CD4-positive, alpha-beta memory T cell (primary cell): ENCODE measurements around the gene ZNF627. TPM values are rescaled to one million over a fixed set of nuclear protein-coding genes. Genes with fewer than 3 reads are reported as not detected.

ENCODE experiments used
- CTCF ChIA-PET: fragments of 350-600 bp; sonication (Branson Sonifier 250); formaldehyde crosslinking; loops from one replicate; lab custom pipeline; 2021; ENCODE audit warnings: inconsistent platforms; ENCODE audit not compliant: partially characterized antibody; lab: Charles Lee
- POLR2A ChIA-PET: fragments of 350-600 bp; sonication (Branson Sonifier 250); formaldehyde crosslinking; loops from one replicate; lab custom pipeline; 2021; ENCODE audit not compliant: partially characterized antibody; lab: Charles Lee
- DNase-seq, 5 donors: peaks; one replicate each; pipeline versions ENCODE4 v3.0.0 to v3.0.0-alpha.2; 2020 to 2022; ENCODE audit warnings: mixed read lengths in 1 of 5
- H3K27ac ChIP-seq: one replicate; pipeline ENCODE4 v1.7.0; 2013; ENCODE audit warnings: low read depth, low read length
- H3K27me3 ChIP-seq: 2 replicates; pipeline ENCODE4 v1.7.0; 2013; ENCODE audit warnings: mild to moderate bottlenecking, low read length, moderate library complexity; ENCODE audit not compliant: insufficient read depth
- H3K36me3 ChIP-seq: 2 replicates; pipeline ENCODE4 v1.7.0; 2013; ENCODE audit warnings: mild to moderate bottlenecking, low read length, moderate library complexity; ENCODE audit not compliant: insufficient read depth
- H3K4me1 ChIP-seq: 2 replicates; pipeline ENCODE4 v1.7.0; 2013; ENCODE audit warnings: mild to moderate bottlenecking, low read length, moderate library complexity; ENCODE audit not compliant: insufficient read depth
- H3K4me3 ChIP-seq, 2 donors: one replicate each; pipeline ENCODE4 v1.7.0; 2013; ENCODE audit warnings: low read length in 2 of 2, mild to moderate bottlenecking in 1 of 2
- H3K9me3 ChIP-seq, 2 donors: one replicate each; pipeline ENCODE4 v1.7.0; 2013; ENCODE audit warnings: low read length in 2 of 2, control low read depth in 1 of 2; ENCODE audit not compliant: control insufficient read depth in 1 of 2
- H3K27ac Mint-ChIP-seq, 7 donors: one replicate each; pipeline ENCODE4 v1.8.0; 2020 to 2021; ENCODE audit warnings: mixed read lengths in 7 of 7, mild to moderate bottlenecking in 6 of 7, inconsistent platforms in 3 of 7, moderate library complexity in 3 of 7
- H3K27me3 Mint-ChIP-seq, 2 donors: one replicate each; pipeline ENCODE4 v1.8.0; 2020 to 2021; ENCODE audit warnings: mixed read lengths in 2 of 2
- H3K36me3 Mint-ChIP-seq, 2 donors: one replicate each; pipeline ENCODE4 v1.8.0; 2020 to 2021; ENCODE audit warnings: mixed read lengths in 2 of 2, inconsistent platforms in 1 of 2, mild to moderate bottlenecking in 1 of 2
- H3K4me1 Mint-ChIP-seq, 4 donors: one replicate each; pipeline ENCODE4 v1.8.0; 2020 to 2021; ENCODE audit warnings: mixed read lengths in 4 of 4, mild to moderate bottlenecking in 1 of 4
- H3K4me3 Mint-ChIP-seq, 8 donors: one replicate each; pipeline ENCODE4 v1.8.0; 2020 to 2021; ENCODE audit warnings: mixed read lengths in 8 of 8, mild to moderate bottlenecking in 7 of 8, moderate library complexity in 6 of 8, inconsistent platforms in 3 of 8
- H3K9me3 Mint-ChIP-seq, 8 donors: one replicate each; pipeline ENCODE4 v1.8.0; 2020 to 2021; ENCODE audit warnings: mixed read lengths in 8 of 8, mild to moderate bottlenecking in 5 of 8, inconsistent platforms in 3 of 8, moderate library complexity in 1 of 8
- intact Hi-C: fragments of 100-400 bp; cut with micrococcal nuclease; formaldehyde crosslinking; loops from one replicate; pipeline ENCODE4 v1.15.1; 2023
- polyA plus RNA-seq, 2 donors: library from polyadenylated mRNA; unstranded; fragments of 300-500 nt; fragmentation: Illumina TruSeq; gene quantifications; one replicate each; pipeline ENCODE4 v1.2.3, GENCODE V29; 2021
- total RNA-seq, 2 experiments: library from RNA; stranded (reverse); gene quantifications; one replicate each; pipeline ENCODE4 v1.2.3, GENCODE V29; 2021

Gene ZNF627
- total and polyA plus RNA-seq, 4 experiments from 2014 or later, result 6.8 to 12.6 (median 10.9) TPM

DNA sequence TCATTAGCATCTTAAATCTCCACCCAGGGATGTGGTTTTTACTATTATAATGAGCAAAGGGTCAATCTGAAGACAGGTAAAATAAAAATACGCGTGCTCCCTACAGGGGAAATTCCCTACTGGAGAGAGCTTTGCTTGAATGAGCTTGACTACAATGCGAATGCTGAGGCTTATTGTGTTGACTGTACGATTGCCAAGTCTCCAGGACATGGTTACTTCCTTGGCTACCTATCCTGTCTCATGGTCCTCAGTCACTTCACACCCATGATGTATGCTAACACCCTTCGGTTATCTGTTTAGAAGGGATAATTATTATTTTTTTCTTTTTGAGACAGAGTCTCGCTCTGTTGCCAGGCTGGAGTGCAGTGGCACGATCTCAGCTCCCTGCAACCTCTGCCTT, 61.7 kb downstream of the ZNF627 start:
- Histone ChIP-seq H3K27me3 (no peaks in the 10 kb centered on the region), H3K27ac (no peak overlapping the region), H3K36me3 (no peaks in the 10 kb centered on the region), H3K4me1 (no peaks in the 10 kb centered on the region), H3K4me3 (no peak overlapping the region), H3K9me3 (peaks cover 0 to 3% of the 10 kb centered on the region in 2 donors)
- Mint-ChIP-seq H3K4me1 (no peaks in the 10 kb centered on the region), H3K27ac (no peak overlapping the region), H3K36me3 (peaks cover 0 to 3% of the 10 kb centered on the region in 2 donors), H3K27me3 (peaks cover 0 to 1% of the 10 kb centered on the region in 2 donors), H3K4me3 (no peak overlapping the region), H3K9me3 (peaks cover 0 to 17% (median 12%) of the 10 kb centered on the region in 8 donors)
- ChIA-PET CTCF (no interaction called here), POLR2A (no interaction called here)
- intact Hi-C loops, result no loop called here
- no peak for DNase-seq

DNA sequence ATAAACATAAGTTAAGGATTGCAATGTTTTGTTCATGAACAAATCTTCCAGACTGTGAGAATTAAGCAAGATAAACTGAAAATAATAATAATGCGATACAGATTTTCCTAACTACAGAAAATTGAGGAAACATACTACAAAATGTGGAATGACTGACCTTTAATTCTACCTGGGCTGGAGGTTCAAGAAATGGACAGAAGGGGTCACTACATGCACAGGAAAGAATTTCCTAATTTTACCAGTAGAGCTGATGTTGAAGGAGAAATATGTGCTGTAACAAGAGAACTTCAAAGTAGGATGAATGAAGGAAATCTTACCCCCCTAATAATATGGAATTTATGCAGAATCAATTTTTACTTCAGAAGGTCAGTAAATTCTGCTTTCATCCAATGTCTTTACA, 62.3 kb downstream of the ZNF627 start:
- Mint-ChIP-seq H3K27ac (no peak overlapping the region), H3K36me3 (peaks cover 0 to 3% of the 10 kb centered on the region in 2 donors), H3K4me1 (no peaks in the 10 kb centered on the region), H3K4me3 (no peak overlapping the region), H3K27me3 (peaks cover 0 to 3% of the 10 kb centered on the region in 2 donors), H3K9me3 (peaks cover 0 to 15% (median 6%) of the 10 kb centered on the region in 8 donors)
- Histone ChIP-seq H3K27me3 (no peaks in the 10 kb centered on the region), H3K27ac (no peak overlapping the region), H3K4me1 (no peaks in the 10 kb centered on the region), H3K4me3 (no peak overlapping the region), H3K36me3 (no peaks in the 10 kb centered on the region), H3K9me3 (peaks cover 0 to under 1% of the 10 kb centered on the region in 2 donors)
- intact Hi-C loops, result no loop called here
- POLR2A ChIA-PET, result no interaction called here
- CTCF ChIA-PET, result no interaction called here
- DNase-seq, result no peak

DNA sequence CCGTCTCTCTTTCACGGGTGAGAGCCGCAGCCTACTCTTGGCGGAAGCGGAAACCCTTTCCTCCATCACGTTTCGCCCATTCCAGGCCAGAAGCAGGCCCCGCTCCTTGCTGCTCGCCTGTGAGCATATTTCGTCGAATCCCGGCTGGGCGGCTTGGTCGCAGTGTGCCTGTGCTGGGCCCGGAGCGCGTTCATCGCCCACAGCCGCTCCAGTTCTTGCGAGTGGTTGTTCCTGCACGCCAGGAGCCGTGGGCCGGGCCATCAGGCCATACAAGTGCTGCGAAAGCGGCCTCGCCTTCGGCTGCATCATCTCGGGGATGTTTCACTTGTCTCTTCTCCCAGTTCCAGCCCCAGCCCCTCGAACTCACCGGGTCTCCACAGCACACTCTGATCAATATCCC, 65.0 kb downstream of the ZNF627 start:
- no peak overlapping the region for H3K4me3 ChIP-seq
- no peaks in the 10 kb centered on the region for H3K9me3 ChIP-seq
- intact Hi-C loops, result no loop called here
- peaks cover 0 to 3% of the 10 kb centered on the region in 2 donors for H3K27me3 Mint-ChIP-seq
- H3K36me3 ChIP-seq, result no peaks in the 10 kb centered on the region
- no peaks in the 10 kb centered on the region for H3K4me1 ChIP-seq
- ChIA-PET CTCF (interaction anchor here (0.6 kb wide), 2 partner anchors 11 to 481 kb away, joined by 3 to 4 read pairs; no protein-coding TSS in a partner anchor), POLR2A (no interaction called here)
- no peaks in the 10 kb centered on the region for H3K27me3 ChIP-seq
- peaks cover 0 to 2% of the 10 kb centered on the region in 2 donors for H3K36me3 Mint-ChIP-seq
- H3K27ac Mint-ChIP-seq, result no peak overlapping the region
- H3K27ac ChIP-seq, result no peak overlapping the region
- no peak overlapping the region for H3K4me3 Mint-ChIP-seq
- no peak for DNase-seq
- H3K4me1 Mint-ChIP-seq, result no peaks in the 10 kb centered on the region
- peaks cover 0 to 2% (median 0%) of the 10 kb centered on the region in 8 donors for H3K9me3 Mint-ChIP-seq

- Histone ChIP-seq H3K27me3 (no peaks in the 10 kb centered on the region), H3K4me3 (no peak overlapping the region), H3K9me3 (no peaks in the 10 kb centered on the region), H3K4me1 (no peaks in the 10 kb centered on the region), H3K36me3 (no peaks in the 10 kb centered on the region), H3K27ac (no peak overlapping the region)
- CTCF ChIA-PET, result interaction anchor here (0.6 kb wide), 1 partner anchor 12 kb away, joined by 4 read pairs; no protein-coding TSS in a partner anchor
- Mint-ChIP-seq H3K27me3 (peaks cover 0 to 3% of the 10 kb centered on the region in 2 donors), H3K36me3 (no peaks in the 10 kb centered on the region), H3K9me3 (peaks cover 0 to 2% (median 0%) of the 10 kb centered on the region in 8 donors), H3K4me1 (no peaks in the 10 kb centered on the region), H3K27ac (no peak overlapping the region), H3K4me3 (no peak overlapping the region)
- intact Hi-C loops, result no loop called here
- DNase-seq, result no peak
- POLR2A ChIA-PET, result no interaction called here
These were observed 65.9 kb downstream of the ZNF627 start for GRCh38 chr19:11663181-11663591.

Other genes starting within 250 kb of the ZNF627 start
- 10 to 100 TPM; 10.9 to 12.2 TPM for gene PLPPR2, start 242.1 kb upstream of the ZNF627 start, total RNA-seq
- gene PLPPR2, start 242.1 kb upstream of the ZNF627 start, polyA plus RNA-seq, result 1 to 10 TPM in 1 of 2 donors, under 1 TPM in 1; 0.16 to 1.1 TPM
- gene SWSAP1, start 222.8 kb upstream of the ZNF627 start, total RNA-seq, result 1 to 10 TPM; 4.0 to 4.8 TPM
- gene SWSAP1, start 222.8 kb upstream of the ZNF627 start, polyA plus RNA-seq, result 1 to 10 TPM; 6.4 to 6.5 TPM
- gene EPOR, start 213.2 kb upstream of the ZNF627 start, total RNA-seq, result 1 to 10 TPM; 8.4 to 8.8 TPM
- gene EPOR, start 213.2 kb upstream of the ZNF627 start, polyA plus RNA-seq, result 10 to 100 TPM in 1 of 2 donors, 1 to 10 TPM in 1; 6.3 to 12.1 TPM
- not detected for gene RGL3, start 178.2 kb upstream of the ZNF627 start, total RNA-seq
- not detected for gene RGL3, start 178.2 kb upstream of the ZNF627 start, polyA plus RNA-seq
- gene ODAD3, start 162.4 kb upstream of the ZNF627 start, total RNA-seq, result not detected
- not detected for gene ODAD3, start 162.4 kb upstream of the ZNF627 start, polyA plus RNA-seq
- gene PRKCSH, start 161.8 kb upstream of the ZNF627 start, total RNA-seq, result 100 to 1,000 TPM; 300 TPM
- 10 to 100 TPM; 14.0 to 63.6 TPM for gene PRKCSH, start 161.8 kb upstream of the ZNF627 start, polyA plus RNA-seq
- not detected for gene ELAVL3, start 116.4 kb upstream of the ZNF627 start, total RNA-seq
- not detected for gene ELAVL3, start 116.4 kb upstream of the ZNF627 start, polyA plus RNA-seq
- gene ZNF653, start 91.6 kb upstream of the ZNF627 start, total RNA-seq, result 10 to 100 TPM; 24.1 to 24.7 TPM
- 1 to 10 TPM; 2.0 to 2.9 TPM for gene ZNF653, start 91.6 kb upstream of the ZNF627 start, polyA plus RNA-seq
- gene ECSIT, start 68.3 kb upstream of the ZNF627 start, total RNA-seq, result 10 to 100 TPM; 39.5 to 46.2 TPM
- gene ECSIT, start 68.3 kb upstream of the ZNF627 start, polyA plus RNA-seq, result 10 to 100 TPM; 27.3 to 35.0 TPM
- gene CNN1, start 58.6 kb upstream of the ZNF627 start, total RNA-seq, result not detected
- not detected for gene CNN1, start 58.6 kb upstream of the ZNF627 start, polyA plus RNA-seq
- 10 to 100 TPM; 46.0 to 48.5 TPM for gene ELOF1, start 38.3 kb upstream of the ZNF627 start, total RNA-seq
- 10 to 100 TPM; 93.1 to 96.1 TPM for gene ELOF1, start 38.3 kb upstream of the ZNF627 start, polyA plus RNA-seq
- 10 to 100 TPM; 26.8 to 30.3 TPM for gene ACP5, start 19.8 kb upstream of the ZNF627 start, total RNA-seq
- 10 to 100 TPM; 16.9 to 23.8 TPM for gene ACP5, start 19.8 kb upstream of the ZNF627 start, polyA plus RNA-seq
- gene ZNF823, start 141.5 kb downstream of the ZNF627 start, total RNA-seq, result 1 to 10 TPM; 4.6 to 5.4 TPM
- 1 to 10 TPM in 1 of 2 donors, under 1 TPM in 1; 0.92 to 5.3 TPM for gene ZNF823, start 141.5 kb downstream of the ZNF627 start, polyA plus RNA-seq
- gene ZNF441, start 169.5 kb downstream of the ZNF627 start, total RNA-seq, result 10 to 100 TPM; 19.6 to 21.5 TPM
- 1 to 10 TPM; 2.3 to 6.3 TPM for gene ZNF441, start 169.5 kb downstream of the ZNF627 start, polyA plus RNA-seq
- 1 to 10 TPM; 2.0 to 3.0 TPM for gene ZNF491, start 201.0 kb downstream of the ZNF627 start, total RNA-seq
- gene ZNF491, start 201.0 kb downstream of the ZNF627 start, polyA plus RNA-seq, result under 1 TPM in 1 of 2 donors, not detected in 1; 0.34 TPM
- 10 to 100 TPM; 18.0 to 18.5 TPM for gene ZNF440, start 216.8 kb downstream of the ZNF627 start, total RNA-seq
- gene ZNF440, start 216.8 kb downstream of the ZNF627 start, polyA plus RNA-seq, result 1 to 10 TPM; 1.8 to 3.7 TPM